Spleen (tissue), 7 donors: ENCODE results near the gene AQP12B.
"Not testable (repeated sequence)": the region's sequence is repeated elsewhere in the genome, so short reads cannot be mapped to it uniquely, and the experiment has no call there.

Experiments used
- CTCF ChIP-seq, 11 experiments: fragments of 200-600 bp in 7 of 11; fragments of 450-650 bp in 4 of 11; sonication (generic) in 4 of 11; IDR thresholded peaks in 8 of 11; conservative IDR thresholded peaks in 3 of 11; 1 replicate in 7 of 11; 2 replicates in 4 of 11; pipeline versions ENCODE4 v1.4.0 to v1.8.0; 2016 to 2021; ENCODE audit warnings: antibody characterized with exemption in 11 of 11, inconsistent platforms in 4 of 11, mild to moderate bottlenecking in 1 of 11
- POLR2AphosphoS5 ChIP-seq, 3 donors: sonication (generic); formaldehyde crosslinking; IDR thresholded peaks; one replicate each; pipeline ENCODE4 v1.5.1; 2017; ENCODE audit warnings: antibody characterized with exemption in 3 of 3
- donor health status: DM: no; HTN: no; CAD: no; lungs with moderate emphysema.
- donor health status: DM: no; HTN: no; CAD: no.
- donor health status: DM: no; HTN: no; CAD: no.

- not testable (repeated sequence) for TF ChIP-seq CTCF (IDR thresholded peaks at IDR 0.05 in 8 of 11, conservative IDR thresholded peaks at IDR 0.05 in 3 of 11); POLR2AphosphoS5 (IDR thresholded peaks at IDR 0.05)
Measured at GRCh38 chr2:240695593-240695992, 12.9 kb upstream of the AQP12B start.
